Measurements from ENCODE around the gene MT1X. TPM values are rescaled to one million over a fixed set of nuclear protein-coding genes. Genes with fewer than 3 reads are reported as not detected.

The MT1X gene
- total RNA-seq, result 1,000 to 10,000 TPM in 1 of 8 experiments, 10 to 100 TPM in 7; 21.9 to 1,765 (median 42.9) TPM

- in situ Hi-C loops (cut with MboI; ENCODE audit: low pct_unique_long_range_greater_than_20kb in 2 of 9, low sequenced_read_pairs in 9 of 9, unreplicated experiment in 9 of 9), result loop anchor here in 2 of 9 experiments (25.0 kb wide), 1 partner anchor 970 kb away; no protein-coding TSS in a partner anchor
- Histone ChIP-seq H3K27ac (peak within 1 kb of the TSS; percentile 75 to 81), H3K4me3 (peak within 1 kb of the TSS; percentile 28 to 44 (median 38)), H3K4me1 (replicated peaks in 1 of 2) (peaks cover 7 to 20% of the 10 kb centered on the region in 2 donors)
- ATAC-seq (replicated peaks in 6 of 8), result peak; percentile 96 to 99 (median 98)
- 0 to 1% (median 0%) methylated on average over 4 to 25 of the region's 49 CpGs; no CpG with 5 or more reads in 4 of the 10 experiments for WGBS, 10 experiments
Observed at GRCh38 chr16:56681939-56682702, at the start of gene MT1X. Gene MT1X, plus strand, starts transcription at chr16:56682470. Its CDS starts 71 bp downstream, at chr16:56682541.

- H3K27ac ChIP-seq, result no peak overlapping the region
- 0 to 80% (median 40%) methylated on average over 1 to 2 of the region's 6 CpGs; no CpG with 5 or more reads in 4 of the 10 experiments for WGBS, 10 experiments
- H3K4me3 ChIP-seq, result no peak overlapping the region
- in situ Hi-C loops (cut with MboI; ENCODE audit: low pct_unique_long_range_greater_than_20kb in 2 of 9, low sequenced_read_pairs in 9 of 9, unreplicated experiment in 9 of 9), result no loop called here
- peak in 2 of 8 experiments; percentile 4 for ATAC-seq (replicated peaks in 6 of 8)
- peaks cover 9 to 13% of the 10 kb centered on the region in 2 donors for H3K4me1 ChIP-seq (replicated peaks in 1 of 2)
Observed at GRCh38 chr16:56632848-56633365, 49.4 kb upstream of the MT1X start.

GRCh38 chr16:56633535-56633934 is 48.7 kb upstream of the MT1X start:
- ATAC-seq (replicated peaks in 6 of 8), result no peak
- H3K4me3 ChIP-seq, result no peak overlapping the region
- WGBS, 10 experiments, result 17 to 70% (median 38%) methylated on average over 1 to 4 of the region's 7 CpGs; no CpG with 5 or more reads in 3 of the 10 experiments
- H3K27ac ChIP-seq, result no peak overlapping the region
- H3K4me1 ChIP-seq (replicated peaks in 1 of 2), result peaks cover 10 to 19% of the 10 kb centered on the region in 2 donors
- in situ Hi-C loops (cut with MboI; ENCODE audit: low pct_unique_long_range_greater_than_20kb in 2 of 9, low sequenced_read_pairs in 9 of 9, unreplicated experiment in 9 of 9), result no loop called here

- in situ Hi-C loops (cut with MboI; ENCODE audit: low pct_unique_long_range_greater_than_20kb in 2 of 9, low sequenced_read_pairs in 9 of 9, unreplicated experiment in 9 of 9), result no loop called here
- ATAC-seq (replicated peaks in 6 of 8), result no peak
- Histone ChIP-seq H3K4me3 (no peak overlapping the region), H3K4me1 (replicated peaks in 1 of 2) (peaks cover 13 to 22% of the 10 kb centered on the region in 2 donors), H3K27ac (no peak overlapping the region)
- WGBS, 10 experiments, result 0 to 93% (median 40%) methylated on average over 1 to 14 of the region's 47 CpGs; no CpG with 5 or more reads in 1 of the 10 experiments
Observed at GRCh38 chr16:56634715-56635440, 47.4 kb upstream of the MT1X start.

DNA sequence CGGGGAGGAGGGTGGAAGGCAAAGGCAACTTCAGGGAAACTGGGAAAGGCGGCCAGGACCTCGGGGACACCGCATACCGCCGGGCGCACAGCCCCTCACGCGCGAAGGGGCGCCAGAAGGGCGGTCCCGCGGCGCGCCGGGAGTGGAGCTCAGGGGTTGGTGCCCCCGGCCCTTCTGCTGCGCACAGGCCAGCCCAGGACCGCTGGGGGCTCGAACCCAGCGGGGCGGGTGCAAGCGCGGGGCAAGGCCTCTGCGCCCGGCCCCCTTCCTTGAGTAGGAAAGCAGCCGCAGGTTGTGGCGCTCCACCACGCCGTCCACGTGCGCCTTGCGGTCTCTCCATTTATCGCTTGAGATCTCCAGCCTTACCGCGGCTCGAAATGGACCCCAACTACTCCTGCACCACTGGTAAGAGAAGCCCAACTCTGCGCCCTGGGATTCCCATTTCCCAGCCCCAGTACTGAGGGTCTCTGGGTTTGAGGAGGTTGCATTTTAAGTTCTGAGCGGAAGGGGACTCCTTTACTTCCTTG is 46.8 kb upstream of the MT1X start:
- H3K27ac ChIP-seq, result no peak overlapping the region
- ATAC-seq (replicated peaks in 6 of 8), result no peak
- no peak overlapping the region for H3K4me3 ChIP-seq
- in situ Hi-C loops (cut with MboI; ENCODE audit: low pct_unique_long_range_greater_than_20kb in 2 of 9, low sequenced_read_pairs in 9 of 9, unreplicated experiment in 9 of 9), result no loop called here
- WGBS, 10 experiments, result 0 to 100% (median 8%) methylated on average over 1 to 12 of the region's 40 CpGs; no CpG with 5 or more reads in 6 of the 10 experiments
- H3K4me1 ChIP-seq (replicated peaks in 1 of 2), result peaks cover 13 to 22% of the 10 kb centered on the region in 2 donors

DNA sequence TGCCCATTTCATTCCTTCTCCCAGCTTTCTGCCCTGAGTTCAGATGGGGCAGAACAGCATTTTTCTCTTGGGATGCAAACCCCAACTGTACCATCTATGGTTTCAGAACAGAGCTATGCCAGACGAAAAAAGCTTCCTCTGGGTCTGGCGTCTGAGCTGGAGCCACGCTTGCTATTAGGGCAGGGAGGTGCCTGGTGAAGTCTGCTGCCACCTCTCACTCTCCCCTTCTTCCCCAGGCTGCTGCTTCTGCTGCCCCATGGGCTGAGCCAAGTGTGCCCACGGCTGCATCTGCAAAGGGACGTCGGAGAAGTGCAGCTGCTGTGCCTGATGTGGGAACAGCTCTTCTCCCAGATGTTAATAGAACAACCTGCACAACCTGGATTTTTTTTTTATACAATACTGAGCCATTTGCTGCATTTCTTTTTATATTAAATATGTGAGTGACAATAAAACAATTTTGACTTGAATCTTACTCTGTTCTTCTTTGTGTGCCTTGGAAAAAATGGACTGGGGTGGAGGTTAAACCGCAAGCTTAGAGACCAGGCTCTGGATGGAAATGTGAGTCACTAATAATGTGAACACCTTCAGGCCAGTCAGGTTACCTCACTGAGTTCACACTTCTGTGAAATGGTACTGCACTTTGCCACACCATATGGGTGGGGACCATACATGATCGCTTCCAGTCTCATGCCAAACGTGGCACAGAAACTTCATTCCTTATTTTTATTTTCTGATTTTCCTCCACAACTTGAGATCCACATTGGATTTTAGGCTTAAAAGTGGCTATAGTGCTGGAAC is 45.5 kb upstream of the MT1X start:
- in situ Hi-C loops (cut with MboI; ENCODE audit: low pct_unique_long_range_greater_than_20kb in 2 of 9, low sequenced_read_pairs in 9 of 9, unreplicated experiment in 9 of 9), result no loop called here
- no peak for ATAC-seq (replicated peaks in 6 of 8)
- Histone ChIP-seq H3K27ac (no peak overlapping the region), H3K4me3 (no peak overlapping the region), H3K4me1 (replicated peaks in 1 of 2) (peaks cover 13 to 22% of the 10 kb centered on the region in 2 donors)
- WGBS, 10 experiments, result 0 to 71% (median 12%) methylated on average over 1 to 5 of the region's 9 CpGs; no CpG with 5 or more reads in 4 of the 10 experiments

DNA sequence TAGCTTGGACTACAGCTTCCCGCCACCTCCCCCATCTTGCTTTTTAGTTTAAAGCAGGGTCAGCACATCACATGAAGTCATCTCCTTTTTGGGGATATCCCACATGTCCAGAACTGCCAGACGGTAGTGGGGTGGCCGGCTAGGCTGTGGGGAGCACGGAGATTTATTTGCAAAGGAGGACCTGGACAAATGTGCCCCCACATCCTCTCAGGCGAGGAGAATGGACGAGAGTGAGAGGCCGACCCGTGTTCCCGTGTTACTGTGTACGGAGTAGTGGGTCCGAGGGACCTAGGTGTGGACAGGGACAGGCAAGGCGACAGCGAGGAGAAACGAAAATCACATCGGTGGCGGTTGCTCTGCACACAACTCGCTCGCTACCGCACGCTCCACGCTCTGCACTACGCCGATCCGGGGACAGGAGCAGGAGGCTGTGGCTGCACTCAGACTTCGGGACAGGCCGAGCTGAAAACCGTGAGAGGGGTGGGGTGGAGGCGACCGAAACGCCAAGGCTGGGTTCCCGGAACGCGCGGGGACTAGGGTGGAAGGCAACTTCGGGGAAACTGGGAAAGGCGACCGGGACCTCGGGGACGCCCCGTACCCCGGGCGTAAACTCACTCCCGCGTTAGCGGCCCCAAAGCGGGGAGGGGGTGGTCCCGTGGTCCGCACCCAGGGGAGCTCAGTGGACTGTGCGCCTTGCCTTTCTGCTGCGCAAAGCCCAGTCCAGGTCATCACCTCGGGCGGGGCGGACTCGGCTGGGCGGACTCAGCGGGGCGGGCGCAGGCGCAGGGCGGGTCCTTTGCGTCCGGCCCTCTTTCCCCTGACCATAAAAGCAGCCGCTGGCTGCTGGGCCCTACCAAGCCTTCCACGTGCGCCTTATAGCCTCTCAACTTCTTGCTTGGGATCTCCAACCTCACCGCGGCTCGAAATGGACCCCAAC is 44.2 kb upstream of the MT1X start, which contains the start of gene MT1A:
MT1A (plus strand) TSS at position 853 of the 937 bp plus-strand sequence; CDS start at position 926, 73 bp downstream.
- H3K27ac ChIP-seq, result no peak within 1 kb of the TSS
- in situ Hi-C loops (cut with MboI; ENCODE audit: low pct_unique_long_range_greater_than_20kb in 2 of 9, low sequenced_read_pairs in 9 of 9, unreplicated experiment in 9 of 9), result no loop called here
- ATAC-seq (replicated peaks in 6 of 8), result peak; percentile 77 to 89 (median 84)
- WGBS, 10 experiments, result 0 to 54% (median 9%) methylated on average over 2 to 29 of the region's 68 CpGs; no CpG with 5 or more reads in 2 of the 10 experiments
- H3K4me1 ChIP-seq (replicated peaks in 1 of 2), result peaks cover 9 to 13% of the 10 kb centered on the region in 2 donors
- peak within 1 kb of the TSS; percentile 26 to 35 (median 28) for H3K4me3 ChIP-seq

GRCh38 chr16:56639045-56639444 is 43.2 kb upstream of the MT1X start:
- Histone ChIP-seq H3K4me1 (replicated peaks in 1 of 2) (peaks cover 9 to 18% of the 10 kb centered on the region in 2 donors), H3K4me3 (no peak overlapping the region), H3K27ac (no peak overlapping the region)
- in situ Hi-C loops (cut with MboI; ENCODE audit: low pct_unique_long_range_greater_than_20kb in 2 of 9, low sequenced_read_pairs in 9 of 9, unreplicated experiment in 9 of 9), result no loop called here
- ATAC-seq (replicated peaks in 6 of 8), result no peak
- 0 to 40% (median 14%) methylated on average over 1 of the region's 1 CpG; no CpG with 5 or more reads in 6 of the 10 experiments for WGBS, 10 experiments

DNA sequence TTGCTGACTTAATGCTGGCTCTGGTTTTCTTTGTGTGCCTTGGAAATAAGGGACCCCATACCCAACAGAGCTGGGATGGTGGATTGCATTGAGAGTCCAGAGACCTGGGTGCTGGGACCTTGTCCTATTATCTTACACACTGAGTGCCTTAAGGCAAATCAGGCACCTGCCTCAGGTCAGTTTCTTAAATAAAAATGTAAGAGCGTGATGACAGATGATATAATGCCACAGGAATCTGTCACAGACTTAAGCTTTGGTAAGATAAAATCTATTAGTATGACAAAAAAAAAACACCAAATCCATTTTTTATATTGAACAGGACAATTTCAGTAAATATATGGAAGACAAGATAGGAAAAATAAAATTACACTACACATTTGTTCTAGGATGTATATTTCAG is 42.2 kb upstream of the MT1X start:
- in situ Hi-C loops (cut with MboI; ENCODE audit: low pct_unique_long_range_greater_than_20kb in 2 of 9, low sequenced_read_pairs in 9 of 9, unreplicated experiment in 9 of 9), result no loop called here
- 56 to 88% (median 71%) methylated on average over 1 of the region's 1 CpG; no CpG with 5 or more reads in 1 of the 10 experiments for WGBS, 10 experiments
- Histone ChIP-seq H3K4me1 (replicated peaks in 1 of 2) (peaks cover 9 to 18% of the 10 kb centered on the region in 2 donors), H3K4me3 (no peak overlapping the region), H3K27ac (no peak overlapping the region)
- ATAC-seq (replicated peaks in 6 of 8), result no peak

- H3K27ac ChIP-seq, result no peak overlapping the region
- WGBS, 10 experiments, result 40 to 93% (median 79%) methylated on average over 1 to 2 of the region's 2 CpGs; no CpG with 5 or more reads in 7 of the 10 experiments
- no peak for ATAC-seq (replicated peaks in 6 of 8)
- H3K4me1 ChIP-seq (replicated peaks in 1 of 2), result peaks cover 4 to 15% of the 10 kb centered on the region in 2 donors
- H3K4me3 ChIP-seq, result no peak overlapping the region
- in situ Hi-C loops (cut with MboI; ENCODE audit: low pct_unique_long_range_greater_than_20kb in 2 of 9, low sequenced_read_pairs in 9 of 9, unreplicated experiment in 9 of 9), result no loop called here
Observed at GRCh38 chr16:56641166-56641565, 41.1 kb upstream of the MT1X start.

DNA sequence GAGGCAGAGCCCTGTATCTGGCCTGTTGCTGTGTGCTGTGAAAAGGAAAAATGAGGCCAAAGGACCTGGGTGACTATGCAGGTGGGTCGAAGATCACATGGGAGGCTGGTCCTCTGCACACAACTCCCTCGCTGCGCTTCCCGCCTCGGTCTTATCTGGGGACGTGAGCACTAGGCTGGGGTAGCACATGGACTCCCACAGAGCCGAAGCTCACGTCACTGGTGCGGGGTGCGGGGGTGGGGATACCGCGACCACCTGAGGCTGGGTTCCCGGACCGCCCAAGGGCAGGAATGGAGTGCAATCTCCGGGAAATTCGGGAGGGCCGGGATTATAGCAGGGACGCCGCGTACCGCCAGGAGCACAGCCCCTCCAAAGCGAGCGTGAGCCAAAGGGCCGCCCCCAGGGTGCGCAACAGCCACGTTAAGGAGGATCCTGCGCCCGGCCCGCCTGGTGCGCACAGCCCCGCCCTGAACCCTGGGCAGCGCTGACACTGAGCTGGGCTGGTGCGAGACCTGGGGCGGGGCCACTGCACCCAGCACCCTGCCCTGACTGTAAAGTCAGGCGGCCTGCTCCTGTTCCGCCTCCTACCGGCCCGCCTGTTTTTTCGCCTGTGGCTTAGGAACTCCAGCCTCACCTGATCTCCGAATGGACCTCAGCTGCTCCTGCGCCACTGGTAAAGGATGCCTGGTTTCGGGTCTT is 39.0 kb upstream of the MT1X start:
- WGBS, 10 experiments, result 5 to 40% (median 8%) methylated on average over 2 to 20 of the region's 42 CpGs; no CpG with 5 or more reads in 4 of the 10 experiments
- Histone ChIP-seq H3K4me1 (replicated peaks in 1 of 2) (peaks cover 4 to 12% of the 10 kb centered on the region in 2 donors), H3K27ac (no peak overlapping the region), H3K4me3 (no peak overlapping the region)
- in situ Hi-C loops (cut with MboI; ENCODE audit: low pct_unique_long_range_greater_than_20kb in 2 of 9, low sequenced_read_pairs in 9 of 9, unreplicated experiment in 9 of 9), result no loop called here
- ATAC-seq (replicated peaks in 6 of 8), result peak; percentile 71 to 98 (median 92)
